Brain pericyte (primary cell): Measurements from ENCODE around the gene SRPK2.
"Not testable (repeated sequence)": the region's sequence is repeated elsewhere in the genome, so short reads cannot be mapped to it uniquely, and the experiment has no call there.

Experiments
- DNase-seq: peaks from one replicate; pipeline ENCODE4 v3.0.0-alpha.2; 2012; ENCODE audit warnings: low read depth, low spot score

The SRPK2 gene

DNA sequence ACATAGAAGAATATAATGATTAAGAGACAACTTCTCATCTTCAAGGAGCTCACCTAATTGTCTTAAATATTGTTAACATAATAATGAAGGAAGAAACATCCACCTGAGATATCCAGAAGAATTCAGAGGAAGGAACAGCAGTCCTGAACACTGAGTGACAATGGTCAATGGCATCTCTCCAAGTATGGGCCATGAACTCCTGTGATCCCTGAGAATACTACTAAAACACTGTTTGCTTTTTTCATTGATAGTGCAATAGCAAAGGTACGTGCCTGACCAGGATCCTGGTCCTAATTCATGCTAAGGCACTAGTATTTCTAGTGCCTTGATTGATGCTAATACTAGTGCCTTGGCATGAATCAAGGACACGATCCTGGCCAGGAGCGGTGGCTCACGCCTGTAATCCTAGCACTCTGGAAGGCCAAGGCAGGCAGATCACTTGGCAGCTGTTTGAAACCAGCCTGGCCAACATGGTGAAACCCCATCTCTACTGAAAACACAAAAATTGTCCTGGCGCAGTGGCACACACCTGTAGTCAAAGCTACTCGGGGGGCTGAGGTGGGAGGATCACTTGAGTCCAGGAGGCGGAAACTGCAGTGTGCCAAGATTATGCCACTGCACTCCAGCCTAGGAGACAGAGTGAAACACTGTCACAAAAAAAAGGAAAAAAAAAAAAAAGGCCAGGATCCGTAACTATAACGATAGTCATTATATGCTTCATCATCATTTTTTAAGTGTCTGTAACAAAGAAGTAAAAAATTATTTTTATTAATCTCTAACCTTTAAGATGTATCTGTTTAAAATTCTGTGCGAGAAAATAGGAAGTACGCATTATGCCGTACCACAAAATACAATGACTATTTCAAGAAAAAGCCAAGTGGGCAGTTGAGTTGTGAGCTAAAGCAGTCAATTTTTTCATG is 49.1 kb downstream of the SRPK2 start:
- no peak for DNase-seq

DNA sequence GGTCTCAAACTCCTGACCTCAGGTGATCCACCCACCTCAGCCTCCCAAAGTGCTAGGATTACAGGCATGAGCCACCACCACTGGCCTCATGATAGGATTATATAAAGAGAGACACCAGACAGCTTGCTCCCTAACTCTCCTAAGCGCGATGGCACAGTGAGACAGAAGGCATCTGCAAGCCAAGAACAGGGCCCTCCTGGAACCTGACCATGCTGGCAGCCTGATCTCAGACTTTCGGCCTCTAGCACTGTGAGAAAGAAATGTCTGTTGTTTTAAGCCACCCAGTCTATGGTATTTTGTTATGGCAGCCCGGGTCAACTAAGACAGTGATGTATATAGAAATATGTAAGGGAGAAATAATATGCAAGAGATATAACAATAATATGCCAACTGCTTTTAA is 51.2 kb downstream of the SRPK2 start:
- DNase-seq: no peak

DNA sequence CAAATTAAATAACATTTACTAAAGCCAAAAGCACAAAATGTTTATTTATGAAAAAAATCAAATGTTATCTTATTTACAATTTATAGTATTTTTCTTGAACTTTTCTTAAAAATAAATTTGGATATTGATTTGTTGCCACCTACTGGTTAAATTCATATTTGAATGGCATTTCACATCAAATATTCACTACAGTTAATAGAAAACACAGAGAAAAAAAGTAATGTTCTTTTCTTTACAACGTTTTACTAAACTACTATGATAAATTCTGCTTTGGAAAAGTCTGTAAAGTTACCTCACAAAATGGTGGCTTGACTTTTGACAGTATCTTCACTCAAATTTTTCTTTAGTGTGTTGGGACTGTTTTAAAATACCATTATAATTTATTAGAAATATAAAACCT is 52.7 kb downstream of the SRPK2 start:
- no peak for DNase-seq

GRCh38 chr7:105332661-105333060 is 56.1 kb downstream of the SRPK2 start:
- not testable (repeated sequence) for DNase-seq

DNA sequence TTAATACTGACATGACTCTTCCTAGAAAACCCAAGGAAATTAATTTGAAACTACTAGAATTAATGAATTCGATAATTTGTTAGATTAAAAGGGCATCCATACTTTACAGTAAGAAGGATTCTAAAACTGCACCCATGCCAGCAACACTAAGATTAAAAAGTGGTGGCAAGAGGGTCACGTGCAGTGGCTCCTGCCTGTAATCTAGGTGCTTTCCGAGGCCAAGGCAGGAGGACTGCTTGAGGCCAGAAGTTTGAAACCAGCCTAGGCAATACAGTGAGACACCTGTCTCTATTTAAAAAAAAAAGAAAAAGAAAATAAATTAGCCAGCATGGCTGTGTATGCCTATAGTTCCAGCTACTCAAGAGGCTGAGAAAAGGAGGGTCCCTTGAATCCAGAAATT is 58.2 kb downstream of the SRPK2 start:
- DNase-seq: no peak

DNA sequence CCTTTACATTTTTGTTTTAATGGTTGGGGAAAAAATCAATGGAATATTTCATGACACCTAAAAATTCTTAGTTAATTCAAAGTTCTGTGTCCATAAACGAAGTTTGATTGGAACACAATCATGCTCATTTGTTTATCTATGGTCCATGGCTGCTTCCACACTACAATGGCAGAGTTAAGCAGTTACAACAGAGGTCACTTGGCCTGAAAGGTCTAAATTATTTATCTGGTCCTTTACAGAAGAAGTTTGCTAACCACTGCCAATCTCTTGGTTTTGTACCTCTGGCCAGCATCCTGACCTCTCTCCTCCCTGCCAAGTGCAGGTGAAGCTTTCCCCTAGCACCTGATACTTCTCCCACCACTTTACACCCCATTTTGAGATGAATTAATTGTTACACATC is 61.5 kb downstream of the SRPK2 start:
- no peak for DNase-seq

- DNase-seq: no peak
Observed at GRCh38 chr7:105325216-105325904, 63.4 kb downstream of the SRPK2 start.

DNA sequence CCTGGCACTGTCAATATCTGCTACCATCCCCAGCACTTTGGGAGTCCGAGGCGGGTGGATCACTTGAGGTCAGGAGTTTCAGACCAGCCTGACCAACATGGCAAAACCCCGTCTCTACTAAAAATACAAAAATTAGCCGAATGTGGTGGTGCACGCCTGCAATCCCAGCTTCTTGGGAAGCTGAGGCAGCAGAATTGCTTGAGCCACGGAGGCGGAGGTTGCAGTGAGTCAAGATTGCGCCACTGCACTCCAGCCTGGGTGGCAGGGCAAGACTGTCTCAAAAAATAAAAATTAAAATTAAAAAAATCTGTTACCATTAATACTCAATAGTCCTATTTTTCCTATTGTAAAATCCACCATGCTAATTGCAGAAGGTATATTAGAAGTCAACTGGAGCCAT is 64.1 kb downstream of the SRPK2 start:
- DNase-seq: not testable (repeated sequence)

DNA sequence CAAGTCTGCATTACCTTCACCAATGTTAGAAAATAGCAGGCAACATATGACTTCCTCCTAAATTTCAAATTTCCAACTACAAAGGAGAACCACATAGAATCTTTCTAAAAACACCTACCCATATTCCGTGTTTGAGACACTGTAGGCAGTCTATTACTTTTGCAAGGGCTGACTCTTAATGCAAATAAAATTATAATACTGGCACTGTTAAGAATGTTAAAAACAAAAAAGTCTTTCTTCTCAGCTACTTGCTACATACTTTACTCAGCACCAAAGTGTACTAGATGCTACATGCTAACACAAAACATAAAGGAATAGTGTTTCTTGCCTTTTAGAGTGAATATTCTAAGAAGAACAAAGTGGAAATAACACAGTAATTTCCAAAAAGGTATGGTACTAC is 65.4 kb downstream of the SRPK2 start:
- DNase-seq: no peak

DNA sequence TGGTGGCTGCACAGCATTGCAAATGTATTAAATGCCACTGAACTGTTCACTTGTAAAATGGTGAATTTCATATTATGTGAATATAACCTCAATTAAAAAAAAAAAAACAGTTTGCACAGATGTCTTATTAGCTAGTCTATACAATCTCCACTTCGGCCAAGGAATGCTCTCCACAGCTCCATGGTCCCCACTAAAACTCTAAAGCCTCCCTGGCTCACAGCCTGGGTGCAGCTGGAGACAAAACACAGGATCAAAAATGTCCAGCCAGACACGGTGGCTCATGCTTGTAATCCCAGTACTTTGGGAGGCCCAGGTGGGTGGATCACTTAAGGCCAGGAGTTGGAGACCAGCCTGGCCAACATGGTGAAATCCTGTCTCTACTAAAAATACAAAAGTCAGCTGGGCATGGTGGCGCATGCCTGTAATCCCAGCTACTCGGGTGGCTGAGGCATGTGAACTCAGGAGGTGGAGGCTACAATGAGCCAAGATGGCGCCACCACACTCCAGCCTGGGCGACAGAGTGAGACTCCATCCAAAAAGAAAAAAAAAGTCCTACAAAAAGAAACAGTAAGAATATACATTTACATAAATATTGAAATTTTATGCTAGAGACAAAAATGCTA is 66.0 kb downstream of the SRPK2 start:
- no peak for DNase-seq

- DNase-seq: no peak
Observed at GRCh38 chr7:105321754-105322455, 66.8 kb downstream of the SRPK2 start.

DNA sequence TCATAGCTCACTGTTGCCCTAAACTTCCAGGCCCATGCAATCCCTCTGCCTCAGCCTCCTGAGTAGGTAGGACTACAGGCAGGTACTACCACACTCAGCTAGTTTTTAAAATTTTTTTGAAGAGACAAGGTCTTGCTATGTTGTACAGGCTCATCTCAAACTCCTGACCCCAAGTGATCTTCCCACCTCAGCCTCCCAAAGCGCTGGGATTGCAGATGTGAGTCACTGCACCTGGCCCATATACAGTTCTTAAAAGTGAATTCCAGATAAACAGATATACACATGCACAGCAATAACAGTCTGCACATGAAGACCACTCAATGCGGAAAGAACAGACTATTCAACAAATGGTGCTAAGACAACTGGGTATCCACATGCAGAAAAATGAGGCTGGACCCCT is 67.8 kb downstream of the SRPK2 start:
- no peak for DNase-seq

- no peak for DNase-seq
Observed at GRCh38 chr7:105319578-105319977, 69.1 kb downstream of the SRPK2 start.

- DNase-seq: no peak
Observed at GRCh38 chr7:105316578-105317344, 72.0 kb downstream of the SRPK2 start.

DNA sequence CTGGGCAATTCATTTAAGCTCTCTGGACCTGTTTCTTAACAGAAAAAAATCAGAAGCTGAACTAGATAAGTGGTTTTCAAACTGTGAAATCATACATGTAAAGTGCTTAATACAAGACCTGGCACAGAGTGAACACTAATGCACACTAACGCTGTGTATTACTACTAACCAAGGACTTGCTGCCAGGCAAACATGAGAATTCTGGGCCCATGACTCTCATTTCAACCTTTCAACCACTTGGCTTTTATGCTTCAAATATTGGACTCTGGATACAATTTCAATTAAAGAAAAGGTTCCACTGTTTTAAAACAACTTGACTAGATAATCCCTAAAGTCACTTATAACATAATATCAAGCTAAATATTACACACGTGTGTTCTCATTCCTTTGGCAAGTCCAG is 73.4 kb downstream of the SRPK2 start:
- DNase-seq: no peak

DNA sequence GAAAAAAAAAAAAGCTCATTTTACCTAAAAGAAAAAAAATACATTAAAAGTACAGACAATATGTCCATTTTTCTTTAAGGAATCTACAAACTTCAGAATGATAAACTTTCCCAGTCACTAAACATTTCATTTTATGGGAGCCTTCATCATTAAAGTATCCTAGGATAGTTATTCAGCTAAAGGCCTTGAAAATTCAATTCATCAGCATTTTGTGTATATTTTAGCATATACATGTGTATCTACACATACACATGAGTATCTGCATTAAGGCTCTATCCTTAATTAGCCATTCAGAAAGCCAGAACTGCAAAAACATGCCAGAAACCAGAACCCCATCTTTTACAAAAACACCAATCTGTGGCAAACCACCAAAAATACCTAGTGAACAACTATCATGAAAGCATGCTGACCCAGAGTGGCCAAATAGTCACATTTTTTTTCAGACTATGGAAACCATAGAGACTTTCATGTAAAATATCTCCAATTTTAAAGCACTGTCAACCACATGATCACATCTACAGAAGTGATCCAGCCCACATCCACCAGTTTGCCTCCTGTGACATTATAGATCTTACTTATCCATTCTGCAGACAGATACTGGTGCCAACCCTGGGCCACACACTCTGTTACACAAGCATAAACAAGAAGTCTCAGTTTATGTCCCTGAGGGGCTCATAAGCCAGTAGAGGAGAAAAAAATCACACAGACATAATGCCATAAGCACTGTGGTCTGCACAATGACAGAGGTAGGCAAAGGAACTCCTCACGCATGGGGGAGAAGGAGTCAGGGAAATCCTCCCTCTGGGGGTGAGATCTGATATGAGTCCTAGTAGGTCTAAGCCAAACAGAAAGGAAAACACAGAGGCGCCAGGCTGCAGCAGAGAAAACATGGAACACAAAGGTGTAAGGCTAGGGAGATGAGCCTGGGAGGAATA is 79.2 kb downstream of the SRPK2 start:
- no peak for DNase-seq

DNA sequence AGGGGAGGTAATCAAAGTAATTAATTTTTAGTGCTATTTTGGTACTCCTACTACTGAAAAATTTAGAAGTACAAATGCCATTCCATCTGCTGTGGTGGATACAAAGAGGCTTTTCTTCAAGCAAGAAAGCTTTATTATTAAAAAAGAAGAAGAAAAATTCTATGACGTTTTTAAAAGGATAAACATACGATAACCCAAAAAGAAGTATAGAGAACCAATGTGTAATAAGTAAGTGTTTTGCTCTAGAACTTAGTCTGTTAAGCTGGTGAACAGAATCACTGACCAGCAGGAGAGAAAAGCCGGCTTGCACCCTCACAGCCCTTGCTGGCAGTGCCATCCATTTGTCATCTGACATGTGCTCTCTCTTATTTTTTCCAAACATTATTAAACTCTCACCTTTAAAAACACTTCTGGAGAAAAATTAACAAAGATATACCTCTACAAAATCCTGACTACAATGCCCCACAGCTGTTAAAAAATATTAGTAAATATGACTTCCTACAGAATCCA is 81.5 kb downstream of the SRPK2 start:
- no peak for DNase-seq

GRCh38 chr7:105306298-105306748 is 82.4 kb downstream of the SRPK2 start:
- DNase-seq: no peak

DNA sequence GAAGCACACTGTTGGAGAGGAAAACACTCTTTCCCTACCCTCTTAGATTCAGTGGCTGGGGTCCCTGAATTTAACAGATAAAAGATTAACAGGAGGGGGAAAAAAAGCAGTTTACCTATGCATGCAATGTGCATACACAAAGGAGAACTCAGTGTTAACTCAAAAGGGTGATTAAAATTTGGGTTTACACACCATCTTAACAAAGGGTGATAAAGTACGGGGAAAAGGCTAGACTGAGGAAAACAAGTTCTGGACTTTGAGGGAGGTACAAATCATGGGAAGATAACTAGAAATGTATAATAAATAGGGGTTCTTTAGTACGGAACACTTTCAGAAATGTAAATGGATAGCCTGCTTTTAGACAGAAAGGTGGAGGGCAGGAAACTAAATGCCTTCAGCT is 83.1 kb downstream of the SRPK2 start:
- DNase-seq: no peak
